Gastroesophageal sphincter (tissue), 3 donors: Measurements from ENCODE around the gene SEMA6A.

Experiments used
- CTCF ChIP-seq, 4 experiments: fragments of 200-600 bp in 2 of 4; fragments of 450-650 bp in 2 of 4; sonication (generic) in 1 of 4; IDR thresholded peaks; one replicate each; pipeline ENCODE4 v1.5.1; 2017 to 2019; ENCODE audit warnings: antibody characterized with exemption in 4 of 4, mild to moderate bottlenecking in 2 of 4, moderate library complexity in 2 of 4
- EP300 ChIP-seq: sonication (generic); formaldehyde crosslinking; IDR thresholded peaks from one replicate; pipeline ENCODE4 v1.6.1; 2017; ENCODE audit warnings: antibody characterized with exemption, mild to moderate bottlenecking

GRCh38 chr5:116569999-116570398 is 4.6 kb downstream of the SEMA6A start:
- no peak for TF ChIP-seq EP300
- no peak for TF ChIP-seq CTCF (IDR thresholded peaks at IDR 0.05)
